NCI-H748 treated with DMSO at 0.1 percent for 48 hours (cell line): ENCODE results near the gene BEGAIN.

Experiments
- DNase-seq: peaks from one replicate; lab custom pipeline; 2025; lab: John Stamatoyannopoulos, UW

The BEGAIN gene

DNA sequence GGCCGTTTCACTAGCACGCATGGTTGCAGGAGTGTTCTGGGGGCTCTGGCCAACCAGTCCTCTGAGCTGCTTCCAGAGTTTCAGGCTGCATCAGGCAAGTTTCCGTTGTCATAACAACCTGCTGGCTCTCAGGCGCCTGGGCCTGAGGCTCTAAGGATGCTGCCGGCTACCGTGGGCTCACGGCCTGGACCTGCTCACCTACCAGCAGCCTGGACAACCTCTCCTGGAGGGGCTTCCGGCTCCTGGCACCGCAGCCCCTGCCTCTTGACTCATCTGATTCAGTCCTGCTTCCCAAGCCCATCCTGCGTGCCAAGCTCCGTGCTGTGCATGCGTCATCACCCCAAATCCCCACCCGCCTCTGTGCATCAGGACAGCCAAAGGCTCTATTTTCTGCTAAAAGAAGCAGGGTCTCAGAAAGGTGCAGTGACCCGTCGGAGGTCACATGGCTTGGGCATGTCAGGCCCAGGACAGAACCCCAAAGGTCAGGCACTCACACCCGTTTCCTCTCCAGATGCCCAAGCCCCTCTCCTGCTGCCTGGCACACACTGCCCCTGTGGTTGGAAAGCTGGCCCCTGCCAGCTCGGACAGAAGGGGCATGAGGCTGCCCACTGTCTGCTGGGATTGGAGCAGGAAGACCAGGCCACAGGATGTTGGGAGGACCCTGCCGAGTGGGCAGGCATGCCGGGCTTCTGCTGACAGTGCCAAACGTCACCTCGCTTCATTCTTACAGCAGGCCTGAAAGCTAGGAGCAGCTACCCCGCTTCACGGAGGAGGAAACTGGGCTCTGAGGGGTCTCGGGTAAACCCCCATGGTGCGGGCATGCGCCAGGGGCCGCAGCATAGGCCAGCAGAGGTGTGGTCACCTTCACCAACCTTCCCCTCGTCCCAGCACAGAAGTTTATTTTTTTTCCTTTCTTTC, 5.7 kb downstream of the BEGAIN start:
- DNase-seq, result no peak

DNA sequence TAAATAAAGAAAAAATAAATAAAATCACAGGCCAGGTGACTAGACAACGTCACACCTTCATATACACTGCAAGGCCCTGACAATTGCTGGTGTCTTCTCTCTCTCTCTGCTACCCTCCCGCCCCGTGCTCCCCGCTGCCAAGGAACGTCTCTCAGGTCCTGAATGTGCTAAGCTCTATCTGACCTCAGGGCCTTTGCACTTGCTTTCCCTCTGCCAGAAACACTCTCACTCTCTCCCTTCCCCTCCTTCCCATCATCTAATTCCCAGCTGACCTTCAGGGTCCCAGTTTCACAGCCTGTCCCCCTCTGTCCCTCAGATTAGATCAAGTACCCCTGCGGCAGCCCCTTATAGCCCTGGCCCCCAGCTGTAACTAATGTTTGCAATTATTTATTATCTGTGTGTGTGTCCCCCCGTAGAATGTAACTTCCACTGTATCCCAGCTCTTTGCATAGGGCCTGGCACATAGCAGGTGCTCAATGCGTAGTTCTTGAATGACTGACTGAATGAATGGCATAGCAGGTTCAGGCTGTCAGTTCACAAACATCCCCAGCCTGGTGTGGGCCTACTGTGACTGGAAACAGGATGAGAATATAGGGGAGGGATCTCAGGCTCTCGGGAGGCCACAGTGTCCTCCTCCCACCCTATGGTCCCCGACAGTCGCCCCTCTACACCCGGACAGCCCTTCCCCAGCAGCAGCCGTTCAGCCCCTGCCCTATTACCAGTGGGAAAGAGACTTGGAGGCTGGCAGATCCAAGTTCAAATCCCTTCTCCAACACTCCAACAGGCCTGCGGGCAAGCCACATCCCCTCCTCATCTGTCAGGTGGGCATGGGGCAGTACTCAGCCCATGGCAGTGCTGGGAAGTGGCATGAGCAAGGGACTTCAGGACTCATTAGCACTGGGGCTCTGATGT, 6.6 kb downstream of the BEGAIN start:
- DNase-seq, result no peak

DNA sequence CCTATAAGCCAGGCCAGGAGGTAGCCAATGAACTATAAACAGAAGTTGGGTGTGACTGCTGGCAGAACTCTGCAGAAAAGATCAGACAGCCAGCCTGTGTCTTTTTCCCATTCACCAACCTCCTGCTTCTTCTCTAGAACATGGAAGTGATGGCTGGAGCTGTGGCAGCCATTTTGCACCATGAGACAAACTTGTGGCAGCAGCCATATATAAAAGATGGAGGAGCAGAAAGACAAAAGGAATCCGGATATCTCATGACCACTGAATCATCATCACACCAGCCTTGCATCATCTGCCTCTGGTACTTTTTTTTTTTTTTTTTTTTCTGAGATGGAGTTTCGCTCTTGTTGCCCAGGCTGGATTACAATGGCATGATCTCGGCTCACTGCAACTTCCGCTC, 8.7 kb downstream of the BEGAIN start:
- DNase-seq, result no peak

DNA sequence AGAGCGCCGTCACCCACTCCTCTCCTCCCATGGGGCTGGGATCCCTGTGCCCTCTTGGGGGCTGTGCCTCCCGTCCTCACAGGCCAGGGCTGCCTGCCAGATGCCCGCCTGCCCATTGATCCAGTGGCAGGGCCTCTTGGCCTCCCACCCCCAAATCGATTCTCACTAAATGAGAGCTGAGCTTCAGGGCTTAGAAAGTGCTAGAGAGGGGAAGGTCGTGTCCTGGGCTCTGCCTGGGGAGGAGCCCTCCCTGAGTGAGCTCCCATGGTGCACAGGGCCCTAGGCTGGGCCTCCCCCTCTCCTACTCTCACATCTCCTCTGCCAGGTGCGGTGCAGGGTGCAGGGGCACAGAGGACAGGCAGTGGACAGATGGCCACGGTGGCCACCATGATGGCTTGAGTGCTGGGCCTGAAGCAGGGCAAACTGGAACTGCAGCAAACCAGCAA, 9.2 kb downstream of the BEGAIN start:
- no peak for DNase-seq

DNA sequence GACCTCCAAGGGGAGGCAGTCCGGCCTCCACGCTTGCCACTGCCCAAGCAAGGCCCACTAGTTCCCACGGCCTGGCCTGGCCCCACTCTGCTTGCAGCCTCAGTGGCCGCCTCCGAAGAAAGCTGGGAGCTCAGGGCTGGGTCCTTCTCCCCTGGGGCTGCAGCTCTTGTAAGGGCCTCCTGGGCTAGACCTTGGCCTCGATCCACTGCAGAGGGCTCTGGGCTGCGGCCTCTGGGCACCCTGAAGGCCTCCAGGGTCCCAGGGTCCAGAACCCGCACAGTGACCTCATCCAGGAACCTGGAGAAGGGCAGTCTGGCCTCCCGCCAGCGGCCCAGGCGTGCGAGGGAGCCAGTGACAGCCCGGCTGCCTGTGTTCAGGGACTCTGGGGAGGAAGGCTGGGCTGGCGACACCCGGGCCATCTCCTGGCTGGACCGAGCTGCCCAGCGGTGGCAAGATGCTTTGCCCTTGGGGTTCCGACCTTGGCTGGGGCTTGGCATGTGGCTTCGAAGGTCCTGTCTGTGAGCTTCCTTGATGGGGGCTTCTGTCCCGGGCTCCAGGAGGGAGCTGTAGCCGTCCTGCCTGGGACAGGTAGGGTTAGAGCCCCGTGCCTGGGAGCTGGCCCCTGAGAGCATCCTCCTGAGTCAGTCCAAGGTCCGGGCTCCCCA, 9.8 kb downstream of the BEGAIN start:
- no peak for DNase-seq

DNA sequence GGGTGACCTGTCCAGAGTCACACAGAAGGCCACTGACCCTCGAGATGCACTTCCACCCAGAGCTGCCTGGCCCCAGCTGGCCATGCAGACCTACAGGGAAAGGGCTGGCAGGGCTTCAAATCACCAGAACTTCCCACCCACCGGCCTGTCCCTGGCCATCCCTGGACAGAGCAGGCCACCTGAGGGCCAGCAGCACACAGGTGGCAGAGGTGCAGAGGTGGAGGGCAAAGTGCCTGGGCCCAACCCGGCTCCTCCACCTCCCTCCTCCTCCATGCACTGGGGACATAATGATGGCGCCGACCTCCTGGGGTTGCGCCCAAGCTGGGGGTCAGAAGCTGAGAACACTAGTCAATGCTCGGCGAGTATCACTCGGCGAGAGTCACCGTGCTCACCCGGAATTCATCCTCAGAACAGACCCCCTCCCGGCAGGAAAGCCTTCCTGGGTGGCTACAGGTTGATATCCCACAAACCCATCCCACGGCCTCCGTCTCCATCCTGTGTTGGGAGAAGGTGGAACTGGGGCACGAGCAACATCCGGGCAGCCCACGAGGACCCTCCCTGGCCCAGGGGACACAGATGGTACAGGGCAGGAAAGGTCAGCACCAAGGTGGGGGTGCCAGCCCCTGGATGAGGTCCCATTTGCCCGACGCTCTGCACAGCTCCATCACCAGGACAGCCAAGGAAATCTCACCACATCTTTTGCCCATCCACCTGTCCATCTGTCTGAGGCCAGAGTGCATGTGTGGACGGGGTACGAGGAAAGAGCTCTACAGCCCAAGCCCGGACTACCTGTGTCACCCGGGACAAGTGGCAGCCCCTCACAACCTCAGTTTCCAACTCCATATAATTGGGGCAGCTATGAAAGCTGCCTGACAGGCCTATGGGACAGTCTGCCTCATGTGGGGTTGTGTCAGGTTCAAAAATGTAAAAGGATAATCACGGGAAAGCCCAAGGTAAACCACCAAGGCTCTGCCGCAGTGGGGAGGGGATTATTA, 10.8 kb downstream of the BEGAIN start:
- no peak for DNase-seq

DNA sequence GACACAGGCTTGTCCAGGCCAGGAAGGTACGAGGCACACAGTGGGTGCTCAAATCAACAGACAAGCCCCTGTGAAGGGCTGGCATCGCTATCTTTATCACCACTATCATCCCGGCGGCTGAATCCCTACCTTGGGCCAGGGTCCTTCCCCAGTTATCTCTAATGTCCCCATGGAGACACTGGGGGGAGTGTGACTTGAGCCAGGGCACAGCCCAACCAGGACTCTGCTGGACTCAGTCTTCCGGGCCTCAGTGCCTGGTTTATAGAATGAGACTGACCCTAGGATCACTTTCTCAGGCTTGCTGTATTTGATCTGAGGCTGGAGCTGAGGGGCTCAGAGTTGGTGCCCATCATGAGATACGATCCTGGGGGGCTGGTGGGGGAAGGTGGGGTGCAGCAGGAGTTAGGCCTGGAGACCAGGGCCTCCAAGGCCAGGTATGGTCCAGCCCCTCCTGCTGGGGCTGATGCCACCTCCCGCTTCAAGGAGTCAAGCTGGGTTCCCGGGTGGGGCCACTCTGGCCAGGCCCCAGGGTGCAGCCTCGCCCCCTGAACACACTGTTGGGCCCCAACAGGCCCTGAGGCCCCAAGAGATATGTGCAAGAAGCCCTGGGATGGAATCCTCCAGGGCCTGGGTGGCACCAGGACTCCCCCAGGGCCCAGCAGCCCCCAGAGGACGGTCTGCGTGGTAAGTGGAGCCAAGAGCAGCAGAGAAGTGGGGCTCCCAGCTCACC, 11.8 kb downstream of the BEGAIN start:
- no peak for DNase-seq

DNA sequence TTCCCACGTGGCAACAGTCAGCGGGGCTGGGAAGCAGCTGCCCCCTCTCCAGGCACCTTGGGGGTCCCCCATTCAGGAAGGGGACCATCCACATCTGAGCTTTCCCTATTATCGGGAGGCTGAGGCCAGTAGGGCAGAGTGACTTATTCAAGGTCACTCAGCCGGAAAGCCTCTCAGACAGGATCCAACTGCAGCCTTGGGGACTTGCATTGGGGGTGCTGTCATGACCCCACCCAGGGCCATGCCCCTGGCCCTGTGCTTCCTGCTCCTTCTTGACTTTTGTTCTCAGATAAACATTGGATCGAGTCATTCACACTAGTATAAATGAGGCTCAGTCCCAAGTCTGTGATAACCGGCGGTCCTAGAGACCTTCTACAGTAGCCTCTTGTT, 12.6 kb downstream of the BEGAIN start:
- no peak for DNase-seq

DNA sequence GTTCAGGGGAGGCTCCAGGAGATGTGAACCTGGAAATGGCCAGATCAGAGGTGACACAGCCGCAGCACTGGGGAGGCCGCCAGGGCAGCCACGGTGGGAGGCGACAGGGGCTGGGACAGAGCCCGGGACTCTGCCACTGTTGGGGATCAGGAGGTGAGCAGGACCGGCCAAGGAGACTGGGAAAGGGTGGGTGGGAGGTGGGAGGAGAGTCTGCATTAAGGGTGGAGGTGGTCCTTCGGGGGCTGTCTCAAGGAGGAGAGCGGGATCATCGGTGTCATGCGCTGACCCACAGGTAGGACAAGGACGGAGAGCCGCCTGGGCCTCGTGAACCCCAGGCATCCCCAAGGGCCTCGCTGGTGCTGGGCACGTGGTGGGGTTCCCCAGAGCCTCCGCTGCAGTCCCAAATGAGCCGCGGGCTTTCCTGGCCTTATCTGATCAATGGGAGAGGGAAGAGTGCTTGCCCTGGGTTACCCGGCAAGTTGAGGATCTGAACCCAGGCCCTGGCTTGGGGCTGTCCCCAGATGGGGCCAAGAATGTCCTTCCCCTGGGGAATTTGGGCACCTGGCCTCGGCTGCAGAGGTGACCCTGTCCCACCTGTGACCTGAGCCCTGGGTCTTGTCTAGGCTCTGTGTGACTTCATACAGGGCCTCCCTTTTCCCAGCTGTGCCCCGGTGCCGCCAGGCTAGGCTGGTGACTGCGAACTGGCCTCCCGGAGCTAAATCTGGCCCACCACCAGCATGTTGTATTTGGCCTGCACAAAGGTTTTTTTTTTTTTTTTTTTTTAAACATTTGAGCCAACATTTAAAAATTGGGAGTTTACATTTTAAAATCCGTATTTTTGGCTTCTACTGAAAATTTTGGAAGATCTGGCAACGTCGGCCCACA, 13.2 kb downstream of the BEGAIN start:
- DNase-seq, result no peak

DNA sequence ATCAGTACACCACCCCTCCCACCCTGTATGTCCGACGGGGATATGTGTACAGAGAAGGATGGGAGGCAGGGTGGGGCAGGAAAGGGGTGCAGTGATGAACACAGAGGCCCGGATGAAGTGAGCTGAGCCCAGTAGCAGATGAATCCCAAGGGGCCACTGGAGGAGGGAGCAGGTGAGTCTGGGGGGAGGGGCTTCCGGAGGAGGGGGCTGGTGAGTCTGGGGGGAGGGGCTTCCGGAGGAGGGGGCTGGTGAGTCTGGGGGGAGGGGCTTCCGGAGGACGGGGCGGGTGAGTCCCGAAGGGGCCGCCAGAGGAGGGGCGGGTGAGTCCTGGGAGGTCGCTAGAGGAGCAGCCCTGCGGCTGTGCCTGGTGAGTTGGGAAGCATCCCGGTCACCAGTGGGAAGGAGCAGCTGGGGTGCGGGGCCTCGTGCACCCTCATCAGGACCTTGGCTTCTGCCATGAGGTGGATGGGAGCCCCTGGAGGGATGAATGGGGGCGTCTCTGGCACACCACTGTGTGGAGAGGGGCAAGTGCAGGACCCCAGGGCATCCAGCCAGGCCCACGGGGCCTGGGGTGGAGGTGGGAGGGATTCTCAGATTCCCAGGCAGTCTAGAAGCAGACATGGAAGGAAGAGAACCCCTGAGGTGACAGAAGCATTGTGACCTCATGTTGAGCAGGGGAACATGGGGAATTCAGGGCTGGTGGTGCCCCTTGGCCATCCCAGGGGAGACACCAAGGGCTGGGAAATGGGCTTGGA, 14.0 kb downstream of the BEGAIN start:
- DNase-seq, result no peak

DNA sequence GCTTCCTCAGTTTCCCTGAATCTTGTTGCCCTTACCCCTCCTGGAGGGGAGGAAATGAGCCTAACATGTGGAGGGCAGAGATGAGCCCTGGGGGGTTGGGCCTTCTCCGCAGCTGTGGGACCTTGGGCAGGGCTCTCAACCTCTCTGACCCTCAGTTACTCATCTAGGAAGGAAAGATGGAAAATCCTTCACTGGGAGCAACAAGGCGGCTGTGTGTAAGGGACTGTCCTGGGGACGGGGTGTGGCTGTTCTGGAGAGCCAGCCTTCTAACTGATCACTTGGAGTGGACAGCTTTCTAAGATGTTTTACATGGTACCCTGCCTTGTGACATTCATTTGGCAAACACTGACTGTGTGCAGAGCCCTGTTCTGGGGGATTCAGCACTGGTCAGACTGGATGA, 14.7 kb downstream of the BEGAIN start:
- no peak for DNase-seq

DNA sequence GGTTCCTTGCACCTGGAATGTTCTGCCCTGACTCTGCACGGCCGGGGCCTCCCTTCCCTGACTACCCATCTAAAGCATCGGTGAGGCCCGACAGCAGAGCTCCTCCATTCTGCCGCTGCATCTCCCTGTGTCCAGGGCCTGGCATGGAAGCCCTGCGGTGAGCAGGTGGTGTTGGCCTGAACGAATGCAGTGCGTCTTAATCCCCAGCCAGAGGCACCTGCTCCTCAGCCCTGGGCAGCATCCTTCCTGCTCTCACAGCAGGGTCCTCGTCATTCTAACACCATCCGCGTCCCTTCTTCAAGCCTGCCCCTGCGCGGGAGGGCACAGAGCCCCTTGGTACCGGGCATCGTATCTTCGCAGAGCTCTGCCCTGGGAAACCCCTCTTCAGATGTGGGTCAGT, 15.4 kb downstream of the BEGAIN start:
- no peak for DNase-seq

DNA sequence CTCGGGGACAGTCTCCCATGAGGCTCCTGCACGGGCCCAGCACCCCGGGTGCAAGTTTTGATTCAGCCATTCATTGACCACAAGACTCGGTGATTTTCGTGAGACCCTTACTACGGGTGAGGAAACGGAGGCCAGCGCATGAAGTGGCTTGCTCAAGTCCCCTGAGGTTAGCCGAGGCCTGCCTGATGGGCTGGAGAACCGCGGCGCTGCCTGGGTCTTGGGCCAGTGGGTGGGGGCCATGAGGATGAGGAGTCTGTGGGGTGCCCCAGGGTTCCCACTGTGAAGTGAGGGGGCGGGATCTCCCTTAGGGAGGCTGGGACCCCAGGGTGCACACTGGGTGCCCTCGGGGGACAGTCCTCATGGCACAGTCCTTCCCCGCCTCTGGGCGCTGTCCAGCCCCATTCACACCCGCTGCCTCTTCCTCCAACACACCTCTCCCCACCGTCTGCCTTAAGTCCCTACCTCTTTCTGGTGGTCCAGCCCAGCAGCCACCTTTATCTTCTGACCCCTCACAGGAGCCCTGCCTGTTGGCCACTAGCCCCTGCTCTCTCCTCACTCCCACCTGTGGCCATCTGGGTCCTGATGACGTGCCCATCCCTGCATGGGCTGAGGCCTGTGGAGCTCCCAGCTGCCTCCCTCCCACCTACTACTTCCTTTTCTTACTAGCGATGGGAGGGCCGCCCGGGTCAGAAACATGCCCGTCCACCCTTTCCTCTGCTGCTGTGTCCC, 16.3 kb downstream of the BEGAIN start:
- no peak for DNase-seq

DNA sequence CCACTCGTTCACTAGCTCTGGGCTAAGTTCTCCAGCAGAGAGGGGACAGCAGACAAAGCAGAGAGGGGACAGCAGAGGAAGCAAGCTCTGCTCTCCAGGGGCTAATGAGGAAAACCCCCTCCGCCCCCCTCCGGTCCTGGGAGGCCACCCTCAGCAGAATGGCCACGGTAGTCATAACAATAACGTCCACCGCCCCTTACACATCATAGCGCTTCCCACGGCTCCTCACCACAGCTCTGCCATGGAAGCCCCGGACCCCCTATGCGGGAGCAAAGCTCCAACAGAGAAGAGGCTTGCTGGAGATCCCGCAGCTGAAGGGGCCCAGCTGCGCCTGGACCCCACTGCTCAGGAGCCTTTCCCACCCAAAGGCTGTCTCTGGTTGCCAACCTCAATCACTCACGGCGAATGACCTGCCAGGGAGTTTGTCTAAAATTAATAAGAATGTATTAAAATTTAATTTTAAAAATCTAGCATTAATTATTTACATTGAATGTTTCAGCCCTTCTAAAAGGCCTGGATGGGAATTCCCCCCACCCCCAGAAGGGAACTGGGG, 17.4 kb downstream of the BEGAIN start:
- no peak for DNase-seq

DNA sequence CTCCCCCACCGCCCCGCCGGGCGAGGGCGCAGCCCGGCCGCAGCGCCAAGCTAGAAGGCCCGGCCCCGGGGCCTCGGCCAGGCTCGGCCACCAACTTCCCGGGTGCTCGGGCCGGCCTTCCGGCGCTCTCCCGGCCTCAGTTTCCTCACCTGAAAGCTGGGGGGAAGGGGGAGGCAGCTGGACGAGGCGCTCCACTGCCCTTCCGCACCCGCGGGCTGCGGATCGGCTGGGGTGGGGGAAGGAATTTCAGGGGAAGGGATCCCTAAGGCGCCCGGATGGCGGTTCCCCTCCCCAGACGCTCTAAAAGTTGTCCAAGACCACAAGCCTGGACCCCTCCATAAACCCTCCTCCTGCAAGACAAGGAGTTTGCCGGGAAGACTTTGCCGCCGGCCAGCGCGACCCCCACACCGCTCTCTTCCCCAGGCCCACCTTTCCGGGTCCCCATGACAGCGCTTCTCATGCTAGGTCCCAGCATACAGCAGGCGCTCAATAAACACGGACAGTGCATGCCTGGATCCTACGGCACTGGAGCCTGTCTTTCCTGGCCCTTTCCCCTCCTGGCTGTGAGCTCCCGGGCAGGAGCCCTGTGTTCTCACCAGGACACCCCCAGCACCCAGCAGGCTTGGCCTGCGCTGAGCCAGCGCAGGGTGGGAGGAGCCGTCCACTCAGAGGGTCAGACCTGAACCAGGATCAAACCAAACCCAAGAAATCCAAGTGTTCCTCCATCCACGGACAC, 18.1 kb downstream of the BEGAIN start:
- DNase-seq, result no peak

DNA sequence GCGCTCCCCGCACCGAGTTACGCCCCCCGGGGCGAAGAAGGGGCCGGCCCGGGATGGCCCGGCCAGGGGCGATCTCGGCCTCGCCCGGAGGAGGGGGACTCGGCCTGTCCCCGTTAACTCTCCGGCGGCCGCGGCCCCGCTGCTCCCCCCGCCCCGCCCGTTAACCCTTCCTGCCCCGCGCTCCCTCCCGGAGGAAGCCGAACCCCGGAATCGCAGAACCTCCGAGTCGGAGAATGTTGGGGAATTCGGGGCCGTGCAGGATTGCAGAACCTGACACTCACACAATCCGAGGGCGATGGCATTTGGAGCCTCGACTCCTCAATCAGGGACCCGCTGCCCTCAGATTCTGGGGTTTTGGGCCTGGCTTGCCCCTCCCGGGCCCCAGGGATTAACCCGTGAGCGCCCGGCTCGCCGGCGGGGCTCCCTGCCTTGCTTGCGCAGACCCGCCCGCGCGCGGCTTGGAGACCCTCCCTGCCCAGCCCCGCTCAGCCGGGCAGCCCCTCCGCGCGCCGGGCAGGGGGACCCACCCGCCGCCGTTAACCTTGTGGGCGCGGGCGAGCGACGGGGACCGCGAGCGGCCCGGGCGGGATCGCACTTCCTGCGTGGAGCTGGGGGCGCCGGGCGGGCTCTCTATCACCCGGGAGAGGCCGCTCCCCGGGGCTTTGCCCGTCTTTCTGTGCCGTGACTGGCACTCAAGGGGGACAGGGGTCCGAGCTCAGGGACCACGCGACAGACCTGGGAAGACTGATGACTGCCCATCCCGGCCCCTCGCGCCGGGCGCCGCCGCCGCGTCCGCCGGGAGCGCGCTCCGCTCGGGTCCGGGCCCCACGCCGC, 18.8 kb downstream of the BEGAIN start:
- DNase-seq, result no peak
